Endothelial cell of umbilical vein (primary cell): ENCODE measurements around the gene PPP2CA. TPM values are rescaled to one million over a fixed set of nuclear protein-coding genes. Genes with fewer than 3 reads are reported as not detected.

Experiments
- BruUV-seq: library from RNA; stranded (reverse); fragments of 400-500 nt; replicated peaks from 2 replicates; lab custom pipeline; 2021; lab: Mats Ljungman, UMichigan
- CTCF ChIA-PET: fragments of 300-600, 350-600 bp; sonication (Branson Sonifier 250); formaldehyde crosslinking; loops from one replicate; lab custom pipeline; 2021; ENCODE audit warnings: antibody characterized with exemption, inconsistent platforms; lab: Charles Lee
- POLR2A ChIA-PET: fragments of 300-600, 350-600 bp; sonication (Branson Sonifier 250); formaldehyde crosslinking; loops from one replicate; lab custom pipeline; 2021; ENCODE audit warnings: antibody characterized with exemption, inconsistent platforms; lab: Charles Lee
- DNase-seq: peaks from one replicate; pipeline ENCODE4 v3.0.0-alpha.2; 2011; ENCODE audit warnings: low read depth, low spot score
- FAIRE-seq: peaks from 2 replicates; lab custom pipeline; 2011; peaks lifted over from hg19 to GRCh38; lab: Jason Lieb, UNC
- H2AFZ ChIP-seq: 2 replicates; pipeline ENCODE4 v1.6.0; 2012; ENCODE audit warnings: low read depth, low read length, control low read depth, inconsistent platforms
- H3K27ac ChIP-seq: 2 replicates; pipeline ENCODE4 v1.5.1; 2011; ENCODE audit warnings: low read depth, mild to moderate bottlenecking, control low read depth, low read length, moderate library complexity; ENCODE audit not compliant: insufficient read depth
- H3K27me3 ChIP-seq, 2 experiments: 2 replicates each; pipeline versions ENCODE4 v1.6.0 to v1.6.1; 2011; ENCODE audit warnings: low read length in 2 of 2, mixed read lengths in 1 of 2; ENCODE audit not compliant: control insufficient read depth in 2 of 2, insufficient read depth in 2 of 2
- H3K36me3 ChIP-seq, 2 experiments: 2 replicates in 1 of 2; 3 replicates in 1 of 2; pipeline ENCODE4 v1.5.1; 2011; ENCODE audit warnings: low read length in 2 of 2, mild to moderate bottlenecking in 1 of 2, moderate library complexity in 1 of 2; ENCODE audit not compliant: control insufficient read depth in 2 of 2, insufficient read depth in 2 of 2; ENCODE audit errors: extremely low read depth in 1 of 2
- H3K4me1 ChIP-seq: 3 replicates; pipeline ENCODE4 v1.5.1; 2011; ENCODE audit warnings: mild to moderate bottlenecking, low read length; ENCODE audit not compliant: control insufficient read depth, insufficient read depth; ENCODE audit errors: extremely low read depth
- H3K4me2 ChIP-seq: 2 replicates; pipeline ENCODE4 v1.6.1; 2011; ENCODE audit warnings: low read length, control low read depth, mixed read lengths; ENCODE audit not compliant: insufficient read depth
- H3K4me3 ChIP-seq, 3 experiments: fragments of 200-600 bp in 1 of 3; sonication (generic), shearing (Covaris generic) in 1 of 3; replicated peaks in 1 of 3; 2 replicates each; pipeline ENCODE4 v1.5.1; 2011 to 2016; ENCODE audit warnings: control low read depth in 3 of 3, low read length in 3 of 3, mild to moderate bottlenecking in 2 of 3, inconsistent platforms in 1 of 3, low read depth in 1 of 3, moderate library complexity in 1 of 3; ENCODE audit not compliant: insufficient read depth in 1 of 3
- H3K79me2 ChIP-seq: 2 replicates; pipeline ENCODE4 v1.6.0; 2012; ENCODE audit warnings: low read length, inconsistent platforms; ENCODE audit not compliant: control insufficient read depth, insufficient read depth
- H3K9ac ChIP-seq: replicated peaks from 2 replicates; pipeline ENCODE3; 2011; ENCODE audit warnings: low read length, control low read depth; ENCODE audit not compliant: insufficient read depth; ENCODE audit errors: extremely low read depth
- H3K9me1 ChIP-seq: replicated peaks from 3 replicates; pipeline ENCODE4 v1.6.0; 2011; ENCODE audit warnings: mild to moderate bottlenecking, low read length; ENCODE audit not compliant: control insufficient read depth, insufficient read depth; ENCODE audit errors: extremely low read depth
- H3K9me3 ChIP-seq: replicated peaks from 2 replicates; pipeline ENCODE4 v1.5.1; 2012; ENCODE audit warnings: low read length, inconsistent platforms; ENCODE audit not compliant: control insufficient read depth, insufficient read depth
- H4K20me1 ChIP-seq: replicated peaks from 2 replicates; pipeline ENCODE3; 2011; ENCODE audit warnings: mild to moderate bottlenecking, low read length; ENCODE audit not compliant: control insufficient read depth, insufficient read depth; ENCODE audit errors: extremely low read depth
- EZH2 ChIP-seq: IDR thresholded peaks from 2 replicates; pipeline ENCODE4 v1.6.1; 2012; ENCODE audit warnings: borderline replicate concordance, low read depth, mild to moderate bottlenecking, moderate library complexity, low read length, inconsistent platforms; ENCODE audit not compliant: severe bottlenecking
- FOS ChIP-seq: IDR thresholded peaks from 2 replicates; pipeline ENCODE4 v1.6.1; 2011; ENCODE audit warnings: mild to moderate bottlenecking, low read length, moderate library complexity, borderline replicate concordance; ENCODE audit not compliant: insufficient read depth
- GATA2 ChIP-seq: IDR thresholded peaks from 2 replicates; pipeline ENCODE4 v1.7.0; 2011; ENCODE audit warnings: low read depth, mild to moderate bottlenecking, moderate library complexity, mixed read lengths, low read length; ENCODE audit not compliant: insufficient read length, insufficient read depth
- JUN ChIP-seq: IDR thresholded peaks from 2 replicates; pipeline ENCODE4 v1.6.1; 2011; ENCODE audit warnings: borderline replicate concordance, low read depth; ENCODE audit not compliant: insufficient read length, insufficient read depth
- MYC ChIP-seq: IDR thresholded peaks from one replicate; pipeline ENCODE4 v1.6.1; 2011; ENCODE audit warnings: mild to moderate bottlenecking, low read depth, low read length
- POLR2A ChIP-seq: IDR thresholded peaks from 2 replicates; pipeline ENCODE4 v1.6.1; 2012; ENCODE audit warnings: low read depth, mild to moderate bottlenecking, control low read depth, low read length
- POLR2AphosphoS5 ChIP-seq: IDR thresholded peaks from 2 replicates; pipeline ENCODE4 v1.6.1; 2012; ENCODE audit warnings: low read depth, mild to moderate bottlenecking, control low read depth, low read length, moderate library complexity; ENCODE audit not compliant: insufficient read depth
- dilution Hi-C: fragments of 300-500 bp; cut with MboI; formaldehyde crosslinking; loops from one replicate; pipeline ENCODE4 v1.15.0; 2019; ENCODE audit warnings: low sequenced_read_pairs; ENCODE audit not compliant: extremely low pct_ligation_motif_present
- intact Hi-C: fragments of 100-400 bp; cut with micrococcal nuclease; formaldehyde crosslinking; loops from one replicate; pipeline ENCODE4 v1.10.0; 2022
- polyA plus RNA-seq, 4 experiments: library from polyadenylated mRNA; depleted of rRNA in 3 of 4; stranded (reverse) in 3 of 4; unstranded in 1 of 4; fragments of >200 nt; gene quantifications; 2 replicates each; pipeline versions ENCODE4 v1.2.1 to v1.2.3, GENCODE V29; 2011 to 2012; ENCODE audit warnings: missing spikeins in 1 of 4
- total RNA-seq: library from RNA; stranded (reverse); gene quantifications from 2 replicates; pipeline ENCODE4 v1.2.3, GENCODE V29; 2021
- TF ChIP-seq, protein P1 (sequence below), 2 donors: IDR thresholded peaks; 1 replicate in 1 of 2; 2 replicates in 1 of 2; pipeline ENCODE4 v1.5.1; 2011; ENCODE audit warnings: low read length in 2 of 2, mild to moderate bottlenecking in 2 of 2, moderate library complexity in 2 of 2, control low read depth in 1 of 2, inconsistent platforms in 1 of 2, low read depth in 1 of 2; ENCODE audit not compliant: insufficient read depth in 1 of 2; ENCODE audit errors: extremely low read depth in 1 of 2
- TF ChIP-seq, protein P2 (sequence below): IDR thresholded peaks from 2 replicates; pipeline ENCODE4 v1.6.1; 2011; ENCODE audit not compliant: insufficient read depth, insufficient read length

The PPP2CA gene
- total and polyA plus RNA-seq, 2 donors (not counting 3 experiments of a cell fraction or from before 2014, with no cell fraction given): 107 to 183 TPM

DNA sequence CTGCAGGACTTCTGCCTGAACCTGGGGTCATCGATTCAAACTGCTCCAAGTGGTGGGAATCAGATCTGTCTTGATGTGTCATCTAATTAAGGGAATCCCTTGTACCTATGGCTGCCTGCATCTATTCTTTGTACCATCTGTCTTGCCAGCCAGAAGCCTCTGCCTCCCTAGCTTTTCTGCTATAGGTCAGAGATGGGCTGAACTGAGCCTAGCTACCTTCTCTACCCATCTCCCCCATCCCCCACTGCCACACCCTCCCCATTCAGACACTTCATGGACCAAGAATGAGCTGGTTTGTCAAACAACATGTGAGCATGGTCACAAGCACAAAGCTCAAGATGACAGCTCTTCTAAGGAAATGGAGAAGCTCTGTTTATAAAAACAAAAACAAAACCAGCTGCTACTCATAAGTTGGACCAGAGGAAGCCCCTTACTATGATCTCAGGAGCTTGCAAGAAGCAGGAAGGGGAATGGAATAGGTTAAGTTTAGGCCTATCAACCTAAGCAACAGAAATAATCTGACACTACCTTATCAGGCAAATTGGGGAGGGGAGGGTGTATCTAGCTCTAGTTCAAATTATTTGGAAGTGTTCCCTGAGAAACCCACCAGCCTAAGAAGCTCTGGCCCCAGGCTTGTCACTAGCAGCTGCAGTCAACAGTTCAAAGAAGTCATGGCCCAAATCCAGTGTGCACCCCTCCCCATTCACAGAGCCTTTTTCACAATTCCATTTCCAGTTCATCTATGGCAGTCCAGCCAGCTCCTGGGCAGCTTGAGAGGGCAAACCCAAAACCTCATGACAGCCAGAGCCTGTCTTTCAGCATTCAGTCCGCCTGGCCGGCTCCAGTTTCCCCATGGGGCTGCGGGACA lies 79.0 kb downstream of the PPP2CA start:
- Histone ChIP-seq H3K4me1 (no peaks in the 10 kb centered on the region), H3K4me2 (no peak overlapping the region), H3K9me3 (no peaks in the 10 kb centered on the region), H4K20me1 (peaks cover 3% of the 10 kb centered on the region), H3K4me3 (no peak overlapping the region), H3K36me3 (peaks cover 22 to 39% of the 10 kb centered on the region in 2 experiments), H2AFZ (no peak overlapping the region), H3K9me1 (no peaks in the 10 kb centered on the region), H3K27me3 (no peaks in the 10 kb centered on the region), H3K79me2 (peaks cover 21% of the 10 kb centered on the region), H3K27ac (no peak overlapping the region), H3K9ac (no peak overlapping the region)
- TF ChIP-seq, protein P1, sequence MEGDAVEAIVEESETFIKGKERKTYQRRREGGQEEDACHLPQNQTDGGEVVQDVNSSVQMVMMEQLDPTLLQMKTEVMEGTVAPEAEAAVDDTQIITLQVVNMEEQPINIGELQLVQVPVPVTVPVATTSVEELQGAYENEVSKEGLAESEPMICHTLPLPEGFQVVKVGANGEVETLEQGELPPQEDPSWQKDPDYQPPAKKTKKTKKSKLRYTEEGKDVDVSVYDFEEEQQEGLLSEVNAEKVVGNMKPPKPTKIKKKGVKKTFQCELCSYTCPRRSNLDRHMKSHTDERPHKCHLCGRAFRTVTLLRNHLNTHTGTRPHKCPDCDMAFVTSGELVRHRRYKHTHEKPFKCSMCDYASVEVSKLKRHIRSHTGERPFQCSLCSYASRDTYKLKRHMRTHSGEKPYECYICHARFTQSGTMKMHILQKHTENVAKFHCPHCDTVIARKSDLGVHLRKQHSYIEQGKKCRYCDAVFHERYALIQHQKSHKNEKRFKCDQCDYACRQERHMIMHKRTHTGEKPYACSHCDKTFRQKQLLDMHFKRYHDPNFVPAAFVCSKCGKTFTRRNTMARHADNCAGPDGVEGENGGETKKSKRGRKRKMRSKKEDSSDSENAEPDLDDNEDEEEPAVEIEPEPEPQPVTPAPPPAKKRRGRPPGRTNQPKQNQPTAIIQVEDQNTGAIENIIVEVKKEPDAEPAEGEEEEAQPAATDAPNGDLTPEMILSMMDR (IDR thresholded peaks at IDR 0.05; ENCODE audit: extremely low read depth in 1 of 2, insufficient read depth in 1 of 2, low read depth in 1 of 2, low read length in 2 of 2): no peak
- TF ChIP-seq GATA2: no peak
- TF ChIP-seq, protein P2, sequence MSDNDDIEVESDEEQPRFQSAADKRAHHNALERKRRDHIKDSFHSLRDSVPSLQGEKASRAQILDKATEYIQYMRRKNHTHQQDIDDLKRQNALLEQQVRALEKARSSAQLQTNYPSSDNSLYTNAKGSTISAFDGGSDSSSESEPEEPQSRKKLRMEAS: no peak
- no peak for TF ChIP-seq JUN
- no peak for TF ChIP-seq EZH2
- TF ChIP-seq FOS: no peak
- TF ChIP-seq POLR2A: no peak
- TF ChIP-seq POLR2AphosphoS5: no peak
- no peak for TF ChIP-seq MYC
- CTCF ChIA-PET: interaction anchor here (1.0 to 15.2 kb wide), 11 partner anchors 9 to 143 kb away, joined by 3 to 517 read pairs (median 4); partner anchors contain the start of gene TCF7
- FAIRE-seq: no peak
- POLR2A ChIA-PET: no interaction called here
- dilution Hi-C loops (no loop called here), intact Hi-C loops (loop anchor here (1.0 kb wide), 1 partner anchor 108 kb away; no protein-coding TSS in a partner anchor)
- no TSS peak for BruUV-seq
- no peak for DNase-seq
